GM12801 (cell line): ENCODE measurements around the gene BCAM.

Source experiments
- CTCF ChIP-seq: IDR thresholded peaks from one replicate; pipeline ENCODE4 v1.5.1; 2011; ENCODE audit warnings: control low read depth; ENCODE audit not compliant: insufficient read length; ENCODE audit errors: extremely low read depth

The BCAM gene

GRCh38 chr19:44867578-44867977 lies 58.7 kb downstream of the BCAM start:
- no peak for TF ChIP-seq CTCF

- no peak for TF ChIP-seq CTCF
These were observed 61.0 kb downstream of the BCAM start for GRCh38 chr19:44869733-44870470.
